ENCODE results near the gene RGL2.
"Not testable (repeated sequence)": the region's sequence is repeated elsewhere in the genome, so short reads cannot be mapped to it uniquely, and the experiment has no call there.

Gene RGL2

GRCh38 chr6:33290459-33290858 lies 8.3 kb downstream of the RGL2 start:
- no peak for DNase-seq

GRCh38 chr6:33289784-33290315 lies 8.9 kb downstream of the RGL2 start:
- no peak for DNase-seq

GRCh38 chr6:33288921-33289783 lies 9.6 kb downstream of the RGL2 start, which contains the start of the genes PFDN6 and WDR46:
Gene PFDN6 (plus strand): TSS chr6:33289601. CDS start chr6:33289857, 256 bp downstream.
Gene WDR46 (minus strand): TSS chr6:33289239. CDS start chr6:33289170, 69 bp downstream.
- peak; percentile 83 to 96 (median 93) for DNase-seq

- DNase-seq = no peak
Observed at GRCh38 chr6:33288141-33288920, 10.4 kb downstream of the RGL2 start.

- DNase-seq = no peak
Observed at GRCh38 chr6:33286946-33287914, 11.5 kb downstream of the RGL2 start.

- DNase-seq = not testable (repeated sequence)
Observed at GRCh38 chr6:33285214-33285613, 13.5 kb downstream of the RGL2 start.

GRCh38 chr6:33280539-33280938 lies 18.2 kb downstream of the RGL2 start:
- no peak for DNase-seq

GRCh38 chr6:33279971-33280511 lies 18.7 kb downstream of the RGL2 start:
- DNase-seq = peak; percentile 11 to 27 (median 16)

- no peak for DNase-seq
Observed at GRCh38 chr6:33279257-33279695, 19.5 kb downstream of the RGL2 start.

DNA sequence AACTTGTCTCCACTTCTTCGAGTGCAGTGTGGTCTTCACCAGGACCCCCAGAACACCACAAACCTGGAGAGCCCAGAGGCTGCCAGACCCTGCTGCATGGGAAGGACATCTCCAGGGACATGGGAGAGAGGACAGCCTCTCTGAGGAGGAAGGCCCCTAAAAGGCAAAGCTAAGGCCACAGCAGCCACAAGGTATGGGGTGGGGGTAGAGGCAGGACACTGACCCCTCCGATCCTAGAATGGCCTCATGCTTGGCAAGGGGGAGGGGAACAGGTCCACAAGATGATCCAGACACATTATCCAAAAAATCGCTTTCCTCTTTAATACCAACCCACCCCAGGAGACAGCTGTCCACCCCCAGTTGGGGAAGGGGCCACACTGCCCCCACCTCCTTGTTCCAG lies 19.9 kb downstream of the RGL2 start:
- no peak for DNase-seq

GRCh38 chr6:33278392-33278741 lies 20.4 kb downstream of the RGL2 start:
- no peak for DNase-seq

GRCh38 chr6:33277663-33278391 lies 20.9 kb downstream of the RGL2 start:
- peak in 1 of 3 experiments; percentile 22 for DNase-seq

DNA sequence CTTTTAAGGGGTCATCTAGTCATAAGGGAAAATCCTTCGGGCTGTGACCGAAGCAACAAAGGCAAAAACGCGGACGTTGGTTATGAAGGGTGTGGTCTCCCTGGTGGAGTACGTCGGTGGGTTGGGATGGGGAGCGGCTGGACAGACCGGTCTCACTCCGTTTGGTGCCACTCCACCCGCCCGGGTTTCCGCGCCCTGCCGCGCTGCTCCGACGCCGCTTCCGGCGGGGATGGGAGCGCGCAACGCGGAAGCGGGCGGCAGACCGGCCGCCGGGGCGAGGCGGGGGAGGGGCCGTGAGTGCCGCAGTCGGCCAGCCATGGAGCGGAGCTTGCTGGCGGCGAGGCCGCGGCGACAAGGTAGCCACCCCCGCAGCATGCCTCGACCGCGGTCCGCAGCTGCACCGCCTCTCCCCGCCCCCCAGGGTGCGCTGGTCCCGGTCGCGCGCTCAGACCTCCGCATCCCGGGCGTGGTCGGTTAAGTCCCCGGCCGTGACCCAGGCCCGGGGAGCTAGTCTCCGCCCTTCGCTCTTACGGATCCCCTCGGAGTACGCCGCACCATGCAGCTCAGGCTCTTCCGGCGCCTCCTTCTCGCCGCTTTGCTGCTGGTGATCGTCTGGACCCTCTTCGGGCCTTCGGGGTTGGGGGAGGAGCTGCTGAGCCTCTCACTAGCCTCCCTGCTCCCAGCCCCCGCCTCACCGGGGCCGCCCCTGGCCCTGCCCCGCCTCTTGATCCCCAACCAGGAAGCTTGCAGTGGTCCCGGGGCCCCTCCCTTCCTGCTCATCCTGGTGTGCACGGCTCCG lies 21.7 kb downstream of the RGL2 start, which contains the start of gene B3GALT4:
Gene B3GALT4 (plus strand): TSS at position 260 of the 799 bp plus-strand sequence. CDS start 297 bp downstream, at position 557.
- peak; percentile 74 to 90 (median 76) for DNase-seq

- no peak for DNase-seq
Observed at GRCh38 chr6:33276581-33276863, 22.2 kb downstream of the RGL2 start.

DNA sequence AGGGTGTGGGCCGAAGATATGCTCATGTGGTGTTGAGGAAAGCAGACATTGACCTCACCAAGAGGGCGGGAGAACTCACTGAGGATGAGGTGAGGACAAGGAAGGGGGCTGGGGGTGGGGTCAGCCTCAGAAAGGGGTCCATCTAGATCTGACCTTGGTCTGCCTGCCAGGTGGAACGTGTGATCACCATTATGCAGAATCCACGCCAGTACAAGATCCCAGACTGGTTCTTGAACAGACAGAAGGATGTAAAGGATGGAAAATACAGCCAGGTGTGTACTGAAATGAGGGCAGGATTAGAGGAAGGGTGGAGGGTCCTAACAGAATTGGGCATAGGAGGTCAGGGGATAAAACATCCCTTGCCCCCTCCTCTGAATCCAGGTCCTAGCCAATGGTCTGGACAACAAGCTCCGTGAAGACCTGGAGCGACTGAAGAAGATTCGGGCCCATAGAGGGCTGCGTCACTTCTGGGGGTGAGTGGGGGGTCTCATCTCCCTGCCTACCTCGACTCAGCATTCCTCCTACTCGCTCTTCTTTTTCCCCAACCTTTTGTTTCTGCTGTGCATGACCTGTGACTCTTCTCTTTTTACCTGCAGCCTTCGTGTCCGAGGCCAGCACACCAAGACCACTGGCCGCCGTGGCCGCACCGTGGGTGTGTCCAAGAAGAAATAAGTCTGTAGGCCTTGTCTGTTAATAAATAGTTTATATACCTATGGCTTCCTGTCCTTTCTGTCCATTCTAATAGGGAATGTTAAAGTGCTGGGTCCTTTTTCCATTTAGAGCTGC lies 22.8 kb downstream of the RGL2 start:
- DNase-seq = peak in 1 of 3 experiments; percentile 36

DNA sequence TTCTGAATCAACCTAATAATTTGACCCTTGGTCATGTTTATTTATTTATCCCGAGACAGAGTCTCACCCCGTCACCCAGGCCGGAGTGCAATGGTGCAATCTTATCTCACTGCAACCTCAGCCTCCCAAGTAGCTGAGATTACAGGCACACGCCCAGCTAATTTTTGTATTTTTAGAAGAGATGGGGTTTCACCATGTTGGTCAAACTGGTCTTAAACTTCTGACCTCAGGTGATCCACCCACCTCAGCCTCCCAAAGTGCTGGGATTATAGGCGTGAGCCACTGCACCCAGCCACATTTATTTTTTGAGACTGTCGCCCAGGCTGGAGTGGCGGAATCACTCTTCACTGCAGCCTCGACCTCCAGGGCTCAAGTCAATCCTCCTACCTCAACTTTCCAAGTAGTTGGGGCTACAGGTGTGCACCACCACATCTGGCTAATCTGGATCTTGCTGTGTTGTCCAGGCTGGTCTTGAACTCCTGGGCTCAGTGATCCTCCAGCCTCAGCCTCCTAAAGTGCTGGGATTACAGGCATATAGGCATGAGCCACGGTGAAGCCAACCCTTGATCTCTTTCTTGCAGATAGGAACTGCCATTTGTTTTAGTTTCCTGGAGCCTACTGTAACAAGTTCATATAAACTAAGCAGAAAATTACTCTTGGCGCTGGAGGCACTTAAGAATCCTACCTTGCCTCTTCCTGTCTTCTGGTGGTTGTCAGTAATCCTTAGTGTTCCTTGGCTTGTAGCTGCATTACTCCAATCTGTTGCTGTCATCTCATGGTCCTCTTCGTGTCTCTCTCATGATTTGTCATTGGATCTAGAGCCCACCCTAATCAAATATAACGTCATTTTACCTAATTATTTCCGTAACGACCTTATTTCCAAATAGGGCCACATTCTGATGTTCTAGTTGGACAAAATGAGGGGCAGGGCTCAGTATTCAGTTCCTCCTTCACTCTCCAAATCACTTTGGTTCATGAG lies 24.5 kb downstream of the RGL2 start:
- DNase-seq = no peak

- no peak for DNase-seq
Observed at GRCh38 chr6:33273129-33273923, 25.4 kb downstream of the RGL2 start.

Measured in NCI-H1417 (cell line).